Activated naive CD8-positive, alpha-beta T cell treated with anti-CD3 and anti-CD28 coated beads, Interleukin-2, amount 50 U/mL, for 24 hours (primary cell): ENCODE results near the gene HSP90AA1.
"Not testable (repeated sequence)": the region's sequence is repeated elsewhere in the genome, so short reads cannot be mapped to it uniquely, and the experiment has no call there.

ENCODE experiments used
- ATAC-seq: fragments of 150-1000 bp; cut with Tn5 transposase; one replicate; pipeline ENCODE4 v1.10.0; 2021
- DNase-seq: peaks from one replicate; pipeline ENCODE4 v3.0.0; 2021
- H3K27ac Mint-ChIP-seq: one replicate; pipeline ENCODE4 v1.8.0; 2021; ENCODE audit warnings: mild to moderate bottlenecking, mixed read lengths
- H3K27me3 Mint-ChIP-seq: one replicate; pipeline ENCODE4 v1.8.0; 2021; ENCODE audit warnings: mixed read lengths
- H3K36me3 Mint-ChIP-seq: one replicate; pipeline ENCODE4 v1.8.0; 2021; ENCODE audit warnings: low read depth, mixed read lengths
- H3K4me1 Mint-ChIP-seq: one replicate; pipeline ENCODE4 v1.8.0; 2021; ENCODE audit warnings: mixed read lengths
- H3K4me3 Mint-ChIP-seq: one replicate; pipeline ENCODE4 v1.8.0; 2021; ENCODE audit warnings: mild to moderate bottlenecking, moderate library complexity, mixed read lengths
- H3K9me3 Mint-ChIP-seq: one replicate; pipeline ENCODE4 v1.8.0; 2021; ENCODE audit warnings: mixed read lengths

HSP90AA1 gene

DNA sequence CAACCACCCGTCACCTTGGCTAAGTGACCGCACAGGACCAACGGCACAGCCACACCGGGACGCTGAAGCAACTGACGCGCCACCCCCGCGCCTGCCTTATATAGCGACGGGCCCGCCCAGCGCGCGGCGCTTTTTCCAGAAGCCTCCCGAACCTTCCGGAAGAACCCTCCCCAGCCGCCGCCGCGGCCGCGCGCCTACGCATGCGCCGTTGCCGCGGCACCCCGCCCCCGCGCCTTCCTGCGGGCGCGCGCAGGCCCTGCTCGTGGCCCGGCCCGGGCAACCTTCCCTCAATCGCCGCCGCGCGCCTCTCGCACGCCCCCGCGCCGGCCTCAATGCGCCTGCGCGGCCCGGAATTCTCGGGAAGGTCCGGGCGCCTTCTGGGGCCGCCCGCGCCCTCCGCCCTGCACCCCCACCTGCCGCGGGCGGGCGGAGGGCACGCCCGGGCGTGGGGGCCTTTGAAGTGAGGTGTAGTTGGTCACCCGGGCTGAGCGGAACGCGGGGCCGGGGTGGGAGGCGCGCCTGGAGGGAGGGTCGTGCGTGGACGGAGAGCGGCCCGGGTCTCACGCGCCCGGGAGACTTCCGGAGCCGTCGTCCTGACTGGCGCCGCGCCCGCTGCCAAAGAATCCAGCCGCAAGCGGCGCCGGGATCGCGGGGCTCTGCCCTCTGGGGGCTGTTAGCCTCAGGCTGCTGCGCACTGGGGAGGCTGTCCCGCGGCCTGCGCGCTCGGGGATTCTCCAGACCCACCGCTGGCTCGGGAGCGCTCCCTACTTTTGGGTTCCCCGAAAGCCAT, at the start of gene HSP90AA1:
Gene HSP90AA1, minus strand, starts transcription at position 73 of the 790 bp plus-strand sequence. CDS start 666 bp downstream, outside the sequence.
- peak within 1 kb of the TSS; percentile 98 for H3K27ac Mint-ChIP-seq
- no peaks in the 10 kb centered on the region for H3K27me3 Mint-ChIP-seq
- peaks cover 46% of the 10 kb centered on the region for H3K36me3 Mint-ChIP-seq
- peaks cover 62% of the 10 kb centered on the region for H3K4me1 Mint-ChIP-seq
- peak within 1 kb of the TSS; percentile 89 for H3K4me3 Mint-ChIP-seq
- H3K9me3 Mint-ChIP-seq: no peaks in the 10 kb centered on the region
- DNase-seq: peak; percentile 99
- peak; percentile 69 for ATAC-seq

DNA sequence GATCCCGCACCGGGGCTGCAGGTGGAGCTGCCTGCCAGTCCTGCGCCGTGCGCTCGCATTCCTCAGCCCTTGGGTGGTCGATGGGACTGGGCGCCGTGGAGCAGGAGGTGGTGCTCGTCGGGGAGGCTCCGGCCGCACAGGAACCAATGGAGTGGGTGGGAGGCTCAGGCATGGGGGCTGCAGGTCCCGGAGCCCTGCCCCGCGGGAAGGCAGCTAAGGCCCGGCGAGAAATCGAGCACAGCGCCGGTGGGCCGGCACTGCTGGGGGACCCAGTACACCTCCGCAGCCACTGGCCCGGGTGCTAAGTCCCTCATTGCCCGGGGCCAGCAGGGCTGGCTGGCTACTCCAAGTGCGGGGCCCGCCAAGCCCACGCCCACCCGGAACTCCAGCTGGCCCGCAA, 48.6 kb upstream of the HSP90AA1 start:
- H3K4me3 Mint-ChIP-seq, H3K36me3 Mint-ChIP-seq, H3K27me3 Mint-ChIP-seq, H3K27ac Mint-ChIP-seq, ATAC-seq, H3K9me3 Mint-ChIP-seq, DNase-seq: not testable (repeated sequence)
- peaks cover 12% of the 10 kb centered on the region for H3K4me1 Mint-ChIP-seq

DNA sequence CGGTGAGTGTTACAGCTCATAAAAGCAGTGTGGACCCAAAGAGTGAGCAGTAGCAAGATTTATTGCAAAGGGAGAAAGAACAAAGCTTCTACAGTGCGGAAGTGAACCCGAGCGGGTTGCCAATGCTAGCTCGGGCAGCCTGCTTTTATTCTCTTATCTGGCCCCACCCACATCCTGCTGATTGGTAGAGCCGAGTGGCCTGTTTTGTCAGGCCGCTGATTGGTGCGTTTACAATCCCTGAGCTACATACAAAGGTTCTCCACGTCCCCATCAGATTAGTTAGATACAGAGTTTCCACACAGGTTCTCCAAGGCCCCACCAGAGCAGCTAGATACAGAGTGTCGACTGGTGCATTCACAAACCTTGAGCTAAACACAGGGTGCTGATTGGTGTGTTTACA, 47.9 kb upstream of the HSP90AA1 start:
- peaks cover 12% of the 10 kb centered on the region for H3K4me1 Mint-ChIP-seq
- not testable (repeated sequence) for H3K36me3 Mint-ChIP-seq, H3K9me3 Mint-ChIP-seq, ATAC-seq, H3K4me3 Mint-ChIP-seq, H3K27me3 Mint-ChIP-seq, DNase-seq, H3K27ac Mint-ChIP-seq

DNA sequence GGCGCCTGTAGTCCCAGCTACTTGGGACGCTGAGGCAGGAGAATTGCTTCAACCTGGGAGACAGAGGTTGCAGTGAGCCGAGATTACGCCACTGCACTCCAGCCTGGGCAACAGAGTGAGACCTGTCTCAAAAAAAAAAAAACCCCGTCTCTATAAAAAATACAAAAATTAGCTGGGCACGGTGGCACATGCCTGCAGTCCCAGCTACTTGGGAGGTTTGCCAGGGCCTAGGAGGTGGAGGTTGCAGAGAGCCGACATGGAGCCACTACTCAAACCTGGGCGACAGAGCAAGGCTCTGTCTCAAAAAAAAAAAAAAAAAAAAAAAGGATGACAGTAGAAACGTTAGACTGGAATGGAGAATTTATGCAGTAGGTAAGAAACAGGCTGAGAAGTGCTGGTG, 47.2 kb upstream of the HSP90AA1 start:
- not testable (repeated sequence) for H3K9me3 Mint-ChIP-seq, H3K27me3 Mint-ChIP-seq, H3K4me3 Mint-ChIP-seq, H3K4me1 Mint-ChIP-seq, ATAC-seq, H3K36me3 Mint-ChIP-seq, DNase-seq, H3K27ac Mint-ChIP-seq

DNA sequence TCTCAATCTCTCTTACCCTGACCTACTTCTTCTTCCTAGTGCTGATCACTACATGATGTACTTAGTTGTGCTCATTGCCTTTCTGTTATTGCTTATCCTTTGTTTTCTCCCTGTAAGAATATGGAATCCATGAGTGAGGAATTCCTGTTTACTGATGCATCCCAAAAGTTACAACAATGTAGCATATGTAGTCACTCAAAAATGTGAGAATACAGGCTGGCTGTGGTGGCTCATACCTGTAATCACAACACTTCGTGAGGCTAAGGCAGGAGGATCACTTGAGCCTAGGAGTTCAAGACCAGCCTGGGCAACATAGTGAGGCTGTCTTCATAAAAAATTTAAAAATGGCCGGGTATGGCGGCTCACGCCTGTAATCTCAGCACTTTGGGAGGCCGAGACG, 44.9 kb upstream of the HSP90AA1 start:
- no peaks in the 10 kb centered on the region for H3K27me3 Mint-ChIP-seq
- H3K27ac Mint-ChIP-seq: no peak overlapping the region
- H3K4me1 Mint-ChIP-seq: no peaks in the 10 kb centered on the region
- no peaks in the 10 kb centered on the region for H3K9me3 Mint-ChIP-seq
- peaks cover 5% of the 10 kb centered on the region for H3K36me3 Mint-ChIP-seq
- no peak for DNase-seq
- no peak overlapping the region for H3K4me3 Mint-ChIP-seq
- ATAC-seq: no peak

DNA sequence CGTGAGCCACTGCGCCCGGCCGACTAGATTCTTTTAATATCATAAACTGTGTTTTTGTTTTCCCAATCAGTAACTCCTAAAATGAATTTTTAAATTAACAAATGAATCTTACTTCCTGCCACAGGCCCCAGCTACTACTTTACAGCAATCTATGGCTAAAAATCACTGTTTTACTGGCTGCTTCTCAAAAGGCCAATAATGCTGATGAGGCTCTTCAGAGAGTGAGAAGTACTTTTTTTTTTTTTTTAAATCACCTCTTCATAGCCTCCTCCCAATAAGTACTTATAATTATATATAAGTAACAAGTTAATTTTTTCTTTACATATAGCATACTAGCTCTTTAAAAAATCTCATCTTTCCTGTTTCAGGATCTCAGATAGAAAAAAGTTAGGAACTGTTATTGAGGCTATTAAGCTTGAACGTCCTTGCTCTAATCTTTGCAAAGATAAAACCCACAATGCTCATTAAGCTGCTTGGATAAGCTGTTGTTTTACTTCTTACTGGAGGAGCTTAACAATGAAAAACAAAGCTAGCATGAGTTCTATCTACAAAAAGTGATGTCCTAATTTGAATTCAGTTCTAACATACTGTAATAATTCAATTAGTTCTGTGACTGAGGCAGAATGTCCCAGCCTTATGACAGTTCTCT, 40.1 kb upstream of the HSP90AA1 start:
- Mint-ChIP-seq H3K36me3 (no peaks in the 10 kb centered on the region), H3K9me3 (no peaks in the 10 kb centered on the region), H3K27me3 (no peaks in the 10 kb centered on the region), H3K4me1 (no peaks in the 10 kb centered on the region), H3K4me3 (no peak overlapping the region), H3K27ac (no peak overlapping the region)
- DNase-seq (no peak), ATAC-seq (no peak)

DNA sequence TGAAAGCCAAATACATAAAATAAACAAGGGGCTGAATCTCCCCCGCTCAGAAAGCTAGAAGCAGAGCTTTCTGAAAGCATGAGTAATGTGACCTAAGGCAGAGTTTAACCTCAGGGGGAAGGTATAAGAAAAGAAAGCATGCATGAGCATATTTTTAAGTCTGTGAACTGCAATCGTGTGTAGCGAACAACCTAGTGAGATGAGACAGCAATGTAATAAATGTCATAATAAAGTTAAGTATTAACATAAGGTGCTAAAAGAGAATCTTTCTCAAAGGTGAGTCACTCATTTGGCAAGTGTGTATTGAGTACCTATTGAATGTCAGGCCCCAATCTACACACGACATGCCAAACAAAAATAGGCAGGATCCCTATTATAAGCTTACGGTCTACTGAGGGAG, 38.7 kb upstream of the HSP90AA1 start:
- no peak overlapping the region for H3K4me3 Mint-ChIP-seq

DNA sequence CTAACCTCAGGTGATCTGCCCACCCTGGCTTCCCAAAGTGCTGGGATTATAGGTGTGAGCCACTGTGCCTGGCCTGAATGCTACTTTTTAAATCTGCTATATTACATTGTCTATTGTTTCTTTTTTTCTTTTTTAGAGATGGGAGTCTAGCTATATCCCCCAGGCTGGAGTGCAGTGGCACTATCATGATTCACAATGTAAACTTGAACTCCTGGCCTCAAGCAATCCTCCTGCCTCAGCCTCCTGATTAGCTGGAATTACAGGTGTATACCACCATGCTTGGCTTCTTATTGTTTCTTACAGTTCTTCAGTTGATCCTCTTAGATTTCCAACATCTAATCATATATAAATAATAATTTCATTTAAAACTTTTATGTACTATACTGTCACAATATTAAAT, 37.6 kb upstream of the HSP90AA1 start:
- H3K9me3 Mint-ChIP-seq: no peaks in the 10 kb centered on the region
- no peaks in the 10 kb centered on the region for H3K27me3 Mint-ChIP-seq
- no peak for ATAC-seq
- H3K27ac Mint-ChIP-seq: no peak overlapping the region
- H3K36me3 Mint-ChIP-seq: no peaks in the 10 kb centered on the region
- H3K4me1 Mint-ChIP-seq: no peaks in the 10 kb centered on the region
- no peak overlapping the region for H3K4me3 Mint-ChIP-seq
- no peak for DNase-seq

More for the DNA sequence above, 38.7 kb upstream of the HSP90AA1 start:
- Mint-ChIP-seq H3K4me1 (no peaks in the 10 kb centered on the region), H3K9me3 (no peaks in the 10 kb centered on the region), H3K27ac (no peak overlapping the region), H3K36me3 (no peaks in the 10 kb centered on the region), H3K27me3 (no peaks in the 10 kb centered on the region)
- ATAC-seq (no peak), DNase-seq (no peak)

DNA sequence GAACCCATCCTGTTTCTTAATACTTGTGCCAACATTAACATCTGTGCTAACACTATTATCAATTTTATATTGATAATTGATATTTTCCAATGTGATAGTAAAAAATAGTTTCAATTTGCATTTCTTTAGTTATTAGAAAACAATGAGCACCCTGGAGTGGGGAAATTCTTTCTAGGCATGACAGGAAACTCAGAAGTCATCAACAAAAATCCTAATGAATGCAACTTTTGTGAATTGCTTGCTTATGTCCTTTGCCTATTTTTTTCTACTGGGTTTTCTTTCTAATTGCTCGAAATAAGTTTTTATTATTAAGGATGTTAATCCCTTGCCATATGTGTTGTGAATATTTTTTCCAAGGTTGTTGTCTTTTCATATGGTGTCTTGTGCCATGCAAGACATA, 34.7 kb upstream of the HSP90AA1 start:
- peaks cover 4% of the 10 kb centered on the region for H3K9me3 Mint-ChIP-seq
- H3K27me3 Mint-ChIP-seq: no peaks in the 10 kb centered on the region
- DNase-seq (no peak), ATAC-seq (no peak)
- peaks cover 2% of the 10 kb centered on the region for H3K36me3 Mint-ChIP-seq
- no peaks in the 10 kb centered on the region for H3K4me1 Mint-ChIP-seq
- H3K4me3 Mint-ChIP-seq: no peak overlapping the region
- H3K27ac Mint-ChIP-seq: no peak overlapping the region

DNA sequence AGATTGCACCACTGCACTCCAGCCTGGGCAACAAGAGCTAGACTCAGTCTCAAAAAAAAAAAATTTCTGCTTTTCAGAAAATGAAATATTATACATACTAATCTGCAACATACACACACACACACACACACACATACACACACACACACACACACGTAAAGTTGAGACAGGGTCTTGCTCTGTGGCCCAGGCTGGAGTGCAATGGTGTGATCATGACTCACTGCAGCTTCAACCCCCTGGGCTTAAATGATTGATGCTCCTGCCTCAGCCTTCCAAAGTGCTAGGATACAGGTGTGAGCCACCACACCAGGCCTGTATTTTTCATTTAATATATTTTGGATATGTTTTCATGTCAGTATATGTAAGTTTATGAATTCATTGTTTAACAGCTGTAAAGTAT, 34.0 kb upstream of the HSP90AA1 start:
- no peak overlapping the region for H3K4me3 Mint-ChIP-seq
- H3K36me3 Mint-ChIP-seq: peaks cover 2% of the 10 kb centered on the region
- no peaks in the 10 kb centered on the region for H3K27me3 Mint-ChIP-seq
- H3K4me1 Mint-ChIP-seq: no peaks in the 10 kb centered on the region
- DNase-seq: no peak
- peaks cover 4% of the 10 kb centered on the region for H3K9me3 Mint-ChIP-seq
- H3K27ac Mint-ChIP-seq: no peak overlapping the region
- ATAC-seq: no peak

DNA sequence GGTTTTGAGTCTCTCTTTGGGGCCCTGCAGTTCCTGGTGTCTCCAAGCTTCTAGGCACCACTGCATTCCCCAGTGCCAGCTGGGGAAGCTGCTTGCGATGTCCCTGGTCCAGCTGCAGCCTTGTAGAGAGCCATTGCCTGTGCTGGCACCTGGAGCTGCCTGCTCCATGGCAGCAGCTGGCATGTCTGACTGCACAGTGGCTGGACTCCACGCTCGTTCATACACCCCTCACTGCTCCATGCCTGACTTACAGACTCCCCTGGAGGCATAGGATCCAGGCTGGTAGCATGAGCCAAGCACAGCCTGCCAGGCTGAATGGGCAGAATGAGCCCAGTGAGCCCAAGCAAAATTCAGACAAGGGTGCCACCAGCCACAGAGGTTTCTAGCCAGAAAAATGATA, 31.0 kb upstream of the HSP90AA1 start:
- Mint-ChIP-seq H3K4me3 (no peak overlapping the region), H3K9me3 (peaks cover 4% of the 10 kb centered on the region), H3K27me3 (no peaks in the 10 kb centered on the region), H3K36me3 (peaks cover 2% of the 10 kb centered on the region), H3K27ac (no peak overlapping the region), H3K4me1 (no peaks in the 10 kb centered on the region)
- DNase-seq (no peak), ATAC-seq (no peak)

DNA sequence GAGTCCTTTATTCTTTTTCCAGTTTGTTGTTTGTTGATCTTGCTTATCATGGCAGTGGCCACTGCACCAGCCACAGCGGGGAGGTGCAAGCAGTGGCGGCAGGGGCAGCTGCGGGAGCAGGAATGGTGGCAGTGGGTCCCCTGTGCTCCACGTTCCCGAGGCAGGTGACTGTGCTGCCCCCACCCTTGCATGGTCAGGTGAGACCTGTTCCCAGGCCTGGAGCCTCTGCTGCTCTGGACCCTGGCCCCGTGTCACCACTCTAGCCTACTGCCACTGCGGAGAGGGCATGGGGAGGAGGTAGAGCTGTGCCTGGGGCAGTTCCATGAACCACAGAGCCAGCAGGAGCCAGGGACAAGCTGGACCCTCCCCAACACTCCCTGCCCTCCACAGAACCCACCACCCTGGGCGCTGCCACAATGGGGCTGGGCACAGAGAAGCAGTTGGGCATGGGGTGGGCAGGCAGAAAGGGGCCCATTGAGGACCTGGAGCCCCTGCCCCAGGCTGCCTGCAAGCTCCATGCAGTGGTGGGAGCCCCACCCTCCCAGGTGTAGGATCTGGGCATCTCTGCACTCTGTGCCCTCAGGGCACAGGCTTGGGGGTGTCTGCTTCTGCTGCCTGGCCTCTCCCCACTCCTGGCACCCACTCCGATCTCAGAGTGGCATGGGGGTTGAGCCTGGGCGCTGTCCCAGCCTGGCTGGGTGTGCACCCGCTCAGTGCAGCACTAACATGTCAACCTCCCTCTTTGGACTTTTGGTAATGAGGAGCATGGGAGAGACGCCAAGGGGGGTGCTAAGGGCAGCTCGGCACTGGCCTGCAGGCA, 29.7 kb upstream of the HSP90AA1 start:
- Mint-ChIP-seq H3K4me1 (no peaks in the 10 kb centered on the region), H3K36me3 (peaks cover 2% of the 10 kb centered on the region), H3K27ac (no peak overlapping the region), H3K9me3 (peaks cover 4% of the 10 kb centered on the region), H3K27me3 (no peaks in the 10 kb centered on the region), H3K4me3 (no peak overlapping the region)
- ATAC-seq (no peak), DNase-seq (no peak)

DNA sequence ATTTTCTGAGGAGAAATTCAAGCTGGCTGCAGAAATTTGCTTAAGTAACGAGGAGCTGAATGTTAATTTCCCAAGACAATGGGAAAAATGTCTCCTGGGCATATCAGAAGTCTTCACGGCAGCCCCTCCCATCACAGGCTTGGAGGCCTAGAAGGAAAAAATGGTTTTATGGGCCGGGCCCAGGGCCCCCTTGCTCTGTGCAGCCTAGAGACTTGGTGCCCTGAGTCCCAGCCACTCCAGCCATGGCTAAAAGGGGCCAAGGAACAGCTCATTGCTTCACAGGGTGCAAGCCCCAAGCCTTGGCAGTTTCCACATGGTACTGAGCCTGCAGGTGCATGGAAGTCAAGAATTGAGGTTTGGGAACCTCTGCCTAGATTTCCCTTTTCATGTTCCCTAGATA, 24.3 kb upstream of the HSP90AA1 start:
- no peak overlapping the region for H3K4me3 Mint-ChIP-seq
- H3K9me3 Mint-ChIP-seq: peaks cover 10% of the 10 kb centered on the region
- ATAC-seq (no peak), DNase-seq (no peak)
- H3K4me1 Mint-ChIP-seq: no peaks in the 10 kb centered on the region
- H3K36me3 Mint-ChIP-seq: no peaks in the 10 kb centered on the region
- peaks cover 2% of the 10 kb centered on the region for H3K27me3 Mint-ChIP-seq
- H3K27ac Mint-ChIP-seq: no peak overlapping the region

DNA sequence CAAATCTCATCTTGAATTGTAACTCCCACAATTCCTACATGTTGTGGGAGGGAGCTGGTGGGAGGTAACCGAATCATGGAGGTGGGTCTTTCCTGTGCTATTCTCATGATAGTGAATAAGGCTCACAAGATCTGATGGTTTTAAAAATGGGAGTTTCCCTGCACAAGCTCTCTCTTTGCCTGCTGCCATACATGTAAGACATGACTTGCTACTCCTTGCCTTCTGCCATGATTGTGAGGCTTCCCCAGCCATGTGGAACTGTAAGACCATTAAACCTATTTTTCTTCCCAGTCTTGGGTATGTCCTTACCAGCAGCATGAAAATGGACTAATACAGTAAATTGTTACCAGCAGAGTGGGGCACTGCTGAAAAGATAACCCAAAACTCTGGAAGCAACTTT, 22.5 kb upstream of the HSP90AA1 start:
- not testable (repeated sequence) for DNase-seq, H3K27ac Mint-ChIP-seq, H3K36me3 Mint-ChIP-seq, H3K27me3 Mint-ChIP-seq, H3K4me1 Mint-ChIP-seq, H3K4me3 Mint-ChIP-seq, ATAC-seq
- H3K9me3 Mint-ChIP-seq: peaks cover 10% of the 10 kb centered on the region

DNA sequence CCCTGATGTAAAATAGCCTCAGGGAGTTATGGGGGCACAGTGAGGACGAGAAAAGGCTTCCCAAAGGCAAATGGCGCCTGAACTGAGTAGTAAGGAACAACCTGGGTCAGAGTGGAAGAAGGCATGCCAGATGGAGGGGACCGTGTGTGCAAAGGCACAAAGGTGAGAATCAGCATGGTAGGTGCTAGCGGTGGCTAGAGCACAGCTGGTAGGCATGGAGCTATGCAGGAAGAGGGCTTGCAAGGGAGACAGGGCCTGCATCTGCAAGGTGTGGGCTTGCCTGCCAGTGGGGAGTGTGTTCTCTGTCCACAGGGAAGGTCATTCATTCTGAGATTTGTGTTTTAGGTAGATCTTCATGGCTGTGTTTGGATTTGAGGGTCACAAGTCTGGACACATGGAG, 18.5 kb upstream of the HSP90AA1 start:
- Mint-ChIP-seq H3K27me3 (peaks cover 2% of the 10 kb centered on the region), H3K36me3 (no peaks in the 10 kb centered on the region), H3K27ac (no peak overlapping the region), H3K4me1 (no peaks in the 10 kb centered on the region), H3K9me3 (peaks cover 10% of the 10 kb centered on the region), H3K4me3 (no peak overlapping the region)
- DNase-seq: no peak
- ATAC-seq: no peak
